HepG2 (cell line): Measurements from ENCODE around the gene DDIAS. TPM values are rescaled to one million over a fixed set of nuclear protein-coding genes. Genes with fewer than 3 reads are reported as not detected.

Experiments
- ATAC-seq: fragments of 200-7000 bp; cut with Tn5 transposase; 3 replicates; pipeline ENCODE4 v1.9.1; 2020; ENCODE audit warnings: mild to moderate bottlenecking, moderate library complexity
- BruUV-seq: library from RNA; stranded (reverse); fragments of 400-500 nt; replicated peaks from 2 replicates; lab custom pipeline; 2021; lab: Mats Ljungman, UMichigan
- CTCF ChIA-PET: fragments of 300-600 bp; formaldehyde crosslinking; extraction: SDS; loops from one replicate; lab custom pipeline; 2021; ENCODE audit warnings: low total read pairs, inconsistent platforms, low intra/inter-chr PET ratio; lab: Yijun Ruan, JAX
- POLR2A ChIA-PET: fragments of 350-600 bp; sonication (Branson Sonifier 250); formaldehyde crosslinking; loops from one replicate; lab custom pipeline; 2020; ENCODE audit warnings: antibody characterized with exemption, inconsistent platforms; lab: Yijun Ruan, JAX
- DNase-seq: peaks from one replicate; pipeline ENCODE4 v3.0.0-alpha.2; 2015; ENCODE audit warnings: low spot score
- FAIRE-seq: peaks from 3 replicates; lab custom pipeline; 2011; peaks lifted over from hg19 to GRCh38; lab: Jason Lieb, UNC
- H2AFZ ChIP-seq: one replicate; pipeline ENCODE4 v1.6.1; 2011; ENCODE audit warnings: low read length, inconsistent platforms
- H3K27ac ChIP-seq: fragments of 300-600 bp; 3 replicates; pipeline ENCODE4 v1.8.0; 2011; ENCODE audit warnings: mixed run types, mild to moderate bottlenecking, mixed read lengths, low read length, inconsistent platforms; ENCODE audit not compliant: insufficient read depth; ENCODE audit errors: extremely low read length
- H3K27me3 ChIP-seq, 2 experiments: fragments of 200-600 bp in 1 of 2; 2 replicates in 1 of 2; 3 replicates in 1 of 2; pipeline versions ENCODE4 v1.6.0 to v1.8.0; 2011; ENCODE audit warnings: low read length in 2 of 2, mild to moderate bottlenecking in 2 of 2, moderate library complexity in 2 of 2, inconsistent platforms in 1 of 2; ENCODE audit not compliant: insufficient read depth in 2 of 2, control insufficient read depth in 1 of 2
- H3K36me3 ChIP-seq, 2 experiments: fragments of 200-600 bp in 1 of 2; replicated peaks in 1 of 2; 2 replicates in 1 of 2; 3 replicates in 1 of 2; pipeline versions ENCODE4 v1.5.1 to v1.8.0; 2011; ENCODE audit warnings: low read length in 2 of 2, inconsistent platforms in 1 of 2; ENCODE audit not compliant: insufficient read depth in 2 of 2, control insufficient read depth in 1 of 2
- H3K4me1 ChIP-seq: 2 replicates; pipeline ENCODE4 v1.5.1; 2012; ENCODE audit warnings: low read length, inconsistent platforms; ENCODE audit not compliant: insufficient read depth
- H3K4me2 ChIP-seq: 2 replicates; pipeline ENCODE4 v1.6.0; 2011; ENCODE audit warnings: low read depth, low read length, inconsistent platforms
- H3K4me3 ChIP-seq, 3 experiments: fragments of 200-600 bp in 1 of 3; sonication (generic), shearing (Covaris generic) in 1 of 3; replicated peaks in 1 of 3; 2 replicates each; pipeline ENCODE4 v1.5.1; 2011 to 2016; ENCODE audit warnings: low read length in 3 of 3, inconsistent platforms in 2 of 3, low read depth in 2 of 3, mild to moderate bottlenecking in 2 of 3, control low read depth in 1 of 3, mixed read lengths in 1 of 3; ENCODE audit not compliant: insufficient read depth in 1 of 3
- H3K79me2 ChIP-seq: one replicate; pipeline ENCODE4 v1.6.1; 2011; ENCODE audit warnings: low read length, inconsistent platforms; ENCODE audit not compliant: insufficient read depth
- H3K9ac ChIP-seq: 2 replicates; pipeline ENCODE4 v1.6.0; 2011; ENCODE audit warnings: mild to moderate bottlenecking, low read depth, low read length, inconsistent platforms; ENCODE audit not compliant: insufficient read depth
- H3K9me3 ChIP-seq: 2 replicates; pipeline ENCODE4 v1.5.1; 2012; ENCODE audit warnings: mild to moderate bottlenecking, low read length
- H4K20me1 ChIP-seq: 2 replicates; pipeline ENCODE4 v1.6.0; 2011; ENCODE audit warnings: inconsistent platforms, mild to moderate bottlenecking, low read length, moderate library complexity; ENCODE audit not compliant: insufficient read depth
- ARNTL ChIP-seq: sonication (generic); formaldehyde crosslinking; IDR thresholded peaks from 2 replicates; pipeline ENCODE4 v1.4.0; 2020; ENCODE audit warnings: mild to moderate bottlenecking, missing genetic modification reagents
- BCL6 ChIP-seq: IDR thresholded peaks from 2 replicates; pipeline ENCODE4 v1.6.1; 2016; ENCODE audit warnings: missing genetic modification reagents, missing compliant biosample characterization
- ESRRA ChIP-seq: sonication (generic); formaldehyde crosslinking; IDR thresholded peaks from 2 replicates; pipeline ENCODE4 v1.5.1; 2020; ENCODE audit warnings: mild to moderate bottlenecking, low read depth, missing genetic modification reagents
- FOXA3 ChIP-seq: IDR thresholded peaks from 2 replicates; pipeline ENCODE4 v1.6.1; 2016; ENCODE audit warnings: missing genetic modification reagents, missing compliant biosample characterization
- GATA4 ChIP-seq: sonication (generic); IDR thresholded peaks from 2 replicates; pipeline ENCODE4 v1.6.1; 2016; ENCODE audit warnings: antibody characterized with exemption, low read depth, borderline replicate concordance
- NR3C1 ChIP-seq: sonication (generic); formaldehyde crosslinking; IDR thresholded peaks from 2 replicates; pipeline ENCODE4 v1.4.0; 2020; ENCODE audit warnings: missing genetic modification reagents
- PITX1 ChIP-seq: sonication (generic); formaldehyde crosslinking; IDR thresholded peaks from 2 replicates; pipeline ENCODE4 v1.5.1; 2020; ENCODE audit warnings: mild to moderate bottlenecking, missing genetic modification reagents
- PTBP1 ChIP-seq: fragments of 200-400 bp; formaldehyde crosslinking; IDR thresholded peaks from 2 replicates; pipeline ENCODE4 v1.6.1; 2018; ENCODE audit warnings: low read length, low read depth; ENCODE audit not compliant: poor library complexity, severe bottlenecking
- RARG ChIP-seq: sonication (generic); formaldehyde crosslinking; IDR thresholded peaks from 2 replicates; pipeline ENCODE4 v1.4.0; 2020; ENCODE audit warnings: low read depth, mild to moderate bottlenecking, missing genetic modification reagents
- SP140L ChIP-seq: sonication (generic); formaldehyde crosslinking; IDR thresholded peaks from 2 replicates; pipeline ENCODE4 v1.4.0; 2020; ENCODE audit warnings: missing genetic modification reagents, borderline replicate concordance
- ZHX2 ChIP-seq, 2 experiments: sonication (generic) in 1 of 2; formaldehyde crosslinking in 1 of 2; IDR thresholded peaks; 2 replicates each; pipeline versions ENCODE4 v1.6.1 to v1.9.0; 2014 to 2022; ENCODE audit warnings: antibody characterized with exemption in 1 of 2, borderline replicate concordance in 1 of 2, inconsistent platforms in 1 of 2, low read depth in 1 of 2, missing genetic modification reagents in 1 of 2
- ZNF337 ChIP-seq: sonication (generic); formaldehyde crosslinking; IDR thresholded peaks from 2 replicates; pipeline ENCODE4 v1.5.1; 2020; ENCODE audit warnings: missing genetic modification reagents, low read depth, mild to moderate bottlenecking, borderline replicate concordance
- ZNF550 ChIP-seq: sonication (generic); formaldehyde crosslinking; IDR thresholded peaks from 2 replicates; pipeline ENCODE4 v1.4.0; 2020; ENCODE audit warnings: mild to moderate bottlenecking, missing genetic modification reagents, borderline replicate concordance
- WGBS: methylation state at CpG from one replicate; pipeline ENCODE4 v1.1.6; 2017; ENCODE audit warnings: low lambda C conversion rate; 5-methylcytosine and 5-hydroxymethylcytosine counted together
- in situ Hi-C: cut with HindIII; loops from 2 replicates; pipeline ENCODE4 v1.10.0; 2017; ENCODE audit warnings: low pct_unique_long_range_greater_than_20kb; ENCODE audit not compliant: extremely low pct_ligation_motif_present
- intact Hi-C: fragments of 100-400 bp; cut with micrococcal nuclease; formaldehyde crosslinking; loops from one replicate; pipeline ENCODE4 v1.10.0; 2022; ENCODE audit not compliant: unreplicated experiment
- polyA plus RNA-seq, 8 experiments: library from polyadenylated mRNA; depleted of rRNA in 3 of 8; stranded (reverse) in 7 of 8; unstranded in 1 of 8; fragments of >200 nt; fragmentation: Illumina TruSeq in 4 of 8; extraction: Trizol in 4 of 8; gene quantifications; 2 replicates each; pipeline versions ENCODE4 v1.2.1 to v1.2.3, GENCODE V29; 2011 to 2016; ENCODE audit warnings: low read depth in 4 of 8, missing spikeins in 1 of 8, mixed read lengths in 1 of 8; ENCODE audit not compliant: insufficient read depth in 1 of 8
- total RNA-seq, 5 experiments: library from RNA; depleted of rRNA; stranded (reverse); fragments of >200 nt; fragmentation: Illumina TruSeq; extraction: Trizol; gene quantifications; 2 replicates each; pipeline ENCODE4 v1.2.3, GENCODE V29; 2016; ENCODE audit warnings: low read depth in 1 of 5
- TF ChIP-seq, protein P1 (sequence below): sonication (generic); formaldehyde crosslinking; IDR thresholded peaks from 2 replicates; pipeline ENCODE4 v1.5.0; 2020; ENCODE audit warnings: mild to moderate bottlenecking, missing genetic modification reagents, borderline replicate concordance

The DDIAS gene
- total and polyA plus RNA-seq, 2 of the 13 experiments (the other 11 are each of a cell fraction or from before 2014, with no cell fraction given): 3.5 to 13.0 TPM

DNA sequence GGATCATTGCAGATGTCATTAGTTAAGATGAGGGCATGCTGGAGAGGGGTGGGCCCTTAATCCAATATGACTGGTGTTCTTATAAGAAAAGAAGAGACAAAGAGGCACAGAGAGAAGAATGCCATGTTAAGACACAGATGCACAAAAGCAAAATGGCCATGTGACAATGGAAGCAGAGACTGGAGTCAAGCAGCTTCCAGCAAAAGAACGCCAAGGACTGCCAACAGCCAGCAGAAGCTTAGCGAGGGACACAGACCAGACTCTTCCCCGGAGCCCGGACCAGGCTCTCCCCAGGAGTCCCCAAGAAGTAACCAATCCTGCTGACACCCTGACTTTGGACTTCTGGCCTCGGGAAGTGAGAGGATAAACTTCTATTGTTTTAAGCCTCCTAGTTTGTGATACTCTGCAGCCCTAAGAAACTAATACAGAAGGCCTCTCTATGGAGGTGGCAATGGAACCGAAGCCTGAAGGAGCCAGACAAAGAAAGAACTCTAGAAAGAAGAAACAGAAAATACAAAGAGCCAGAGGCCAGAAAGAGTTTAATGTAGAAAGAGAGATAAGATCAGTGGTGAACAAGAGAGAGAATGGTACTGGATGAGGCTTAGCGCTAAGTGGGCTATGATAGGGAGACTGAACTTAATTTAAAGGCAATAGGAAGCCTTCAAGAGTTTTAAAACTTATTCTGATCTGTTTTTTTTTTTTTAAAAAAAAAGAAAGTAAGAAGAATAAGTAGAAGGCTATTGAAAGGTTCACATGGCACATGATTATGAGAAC is 29.0 kb upstream of the DDIAS start (continued):
- TF ChIP-seq ZHX2 (IDR thresholded peaks at IDR 0.05; ENCODE audit: low read depth): no peak
- TF ChIP-seq ZHX2 (CRISPR knock-in tag; IDR thresholded peaks at IDR 0.05; ENCODE audit: borderline replicate concordance): no peak
- TF ChIP-seq ESRRA (CRISPR knock-in tag): no peak
- no peak for TF ChIP-seq RARG (CRISPR knock-in tag)

DNA sequence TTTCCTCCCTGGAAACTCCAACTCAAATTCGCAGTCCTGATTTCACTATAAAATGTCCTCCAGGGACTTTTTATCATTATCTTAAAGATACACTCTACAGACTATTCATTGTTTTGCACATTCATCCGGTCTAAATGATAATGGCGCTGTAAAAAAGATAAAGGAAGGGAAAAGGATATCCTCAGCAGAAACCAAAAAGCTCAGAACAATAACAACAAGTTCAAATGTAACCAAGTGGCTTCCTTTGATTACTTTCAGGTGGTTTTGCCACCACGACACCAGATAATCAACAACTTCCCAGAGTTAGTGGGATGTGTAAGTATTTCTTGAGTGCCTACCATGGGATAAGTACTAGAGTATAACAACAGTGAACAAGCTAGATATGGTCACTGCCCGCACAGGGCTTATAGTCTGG is 27.6 kb upstream of the DDIAS start:
- no peak overlapping the region for H3K27ac ChIP-seq
- H2AFZ ChIP-seq: no peak overlapping the region
- 85% methylated on average over 5 of the region's 5 CpGs for WGBS
- in situ Hi-C loops (loop anchor here (25.0 kb wide), 1 partner anchor 938 kb away; no protein-coding TSS in a partner anchor), intact Hi-C loops (no loop called here)
- no peak overlapping the region for H3K4me3 ChIP-seq
- H3K9me3 ChIP-seq: no peaks in the 10 kb centered on the region; the same call in 1 of the 2 replicates
- H3K36me3 ChIP-seq: no peaks in the 10 kb centered on the region
- DNase-seq: no peak
- 0 out of 2 replicates have a peak, but pooled peaks cover 5% of the 10 kb centered on the region for H3K4me1 ChIP-seq
- no peaks in the 10 kb centered on the region for H3K27me3 ChIP-seq
- ATAC-seq: no peak
- no peak overlapping the region for H3K9ac ChIP-seq
- ChIA-PET POLR2A (no interaction called here), CTCF (no interaction called here)
- BruUV-seq: no TSS peak
- no peaks in the 10 kb centered on the region for H3K79me2 ChIP-seq
- FAIRE-seq: no peak
- no peak overlapping the region for H3K4me2 ChIP-seq
- H4K20me1 ChIP-seq: no peaks in the 10 kb centered on the region
- TF ChIP-seq ARNTL (CRISPR knock-in tag) (no peak), ZNF550 (CRISPR knock-in tag) (no peak), BCL6 (CRISPR knock-in tag) (no peak), PTBP1 (no peak), PITX1 (no peak), NR3C1 (CRISPR knock-in tag) (no peak), FOXA3 (no peak), SP140L (CRISPR knock-in tag) (no peak), ZNF337 (CRISPR knock-in tag) (no peak), GATA4 (no peak)
- TF ChIP-seq, protein P1, sequence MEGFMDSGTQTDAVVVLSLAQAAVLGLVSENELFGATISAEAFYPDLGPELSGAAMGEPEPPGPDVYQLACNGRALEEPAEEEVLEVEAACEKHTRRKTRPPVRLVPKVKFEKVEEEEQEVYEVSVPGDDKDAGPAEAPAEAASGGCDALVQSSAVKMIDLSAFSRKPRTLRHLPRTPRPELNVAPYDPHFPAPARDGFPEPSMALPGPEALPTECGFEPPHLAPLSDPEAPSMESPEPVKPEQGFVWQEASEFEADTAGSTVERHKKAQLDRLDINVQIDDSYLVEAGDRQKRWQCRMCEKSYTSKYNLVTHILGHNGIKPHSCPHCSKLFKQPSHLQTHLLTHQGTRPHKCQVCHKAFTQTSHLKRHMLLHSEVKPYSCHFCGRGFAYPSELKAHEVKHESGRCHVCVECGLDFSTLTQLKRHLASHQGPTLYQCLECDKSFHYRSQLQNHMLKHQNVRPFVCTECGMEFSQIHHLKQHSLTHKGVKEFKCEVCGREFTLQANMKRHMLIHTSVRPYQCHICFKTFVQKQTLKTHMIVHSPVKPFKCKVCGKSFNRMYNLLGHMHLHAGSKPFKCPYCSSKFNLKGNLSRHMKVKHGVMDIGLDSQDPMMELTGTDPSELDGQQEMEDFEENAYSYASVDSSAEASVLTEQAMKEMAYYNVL (CRISPR knock-in tag): no peak
